RCC 7860 (cell line): ENCODE results near the gene GH1.
"Not testable (repeated sequence)": the region's sequence is repeated elsewhere in the genome, so short reads cannot be mapped to it uniquely, and the experiment has no call there.

Experiments
- DNase-seq: peaks from one replicate; pipeline ENCODE4 v3.0.0-alpha.2; 2015; ENCODE audit warnings: low spot score
- FAIRE-seq: peaks from 2 replicates; lab custom pipeline; 2012; peaks lifted over from hg19 to GRCh38; lab: Jason Lieb, UNC

The GH1 gene

DNA sequence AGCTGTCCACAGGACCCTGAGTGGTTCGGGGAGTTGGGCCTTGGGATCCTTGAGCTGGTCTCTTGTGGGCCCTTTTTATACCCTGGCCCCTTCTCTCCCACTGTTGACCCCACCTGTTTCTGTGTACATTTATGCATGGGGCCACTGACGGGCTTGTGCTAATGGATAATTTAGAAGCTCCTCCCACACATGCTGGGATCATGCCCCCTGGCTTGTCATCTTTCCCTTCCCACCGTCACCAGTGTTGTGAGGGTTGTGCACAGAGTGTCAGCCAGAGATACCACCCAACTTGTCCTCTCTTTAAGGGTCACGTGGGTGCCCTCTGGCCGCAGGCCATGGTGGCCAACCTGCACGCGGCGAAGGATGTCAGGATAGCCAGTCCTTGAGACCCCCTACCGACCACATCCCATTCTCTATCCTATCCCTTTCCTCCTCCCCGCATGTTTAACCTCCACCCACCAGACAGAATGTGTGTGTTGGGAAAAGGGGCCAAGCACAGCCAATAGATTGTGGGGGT, at the start of gene GH1:
GH1 (minus strand) TSS at position 51 of the 517 bp plus-strand sequence. CDS start 63 bp downstream, outside the sequence.
- DNase-seq, FAIRE-seq: not testable (repeated sequence)

DNA sequence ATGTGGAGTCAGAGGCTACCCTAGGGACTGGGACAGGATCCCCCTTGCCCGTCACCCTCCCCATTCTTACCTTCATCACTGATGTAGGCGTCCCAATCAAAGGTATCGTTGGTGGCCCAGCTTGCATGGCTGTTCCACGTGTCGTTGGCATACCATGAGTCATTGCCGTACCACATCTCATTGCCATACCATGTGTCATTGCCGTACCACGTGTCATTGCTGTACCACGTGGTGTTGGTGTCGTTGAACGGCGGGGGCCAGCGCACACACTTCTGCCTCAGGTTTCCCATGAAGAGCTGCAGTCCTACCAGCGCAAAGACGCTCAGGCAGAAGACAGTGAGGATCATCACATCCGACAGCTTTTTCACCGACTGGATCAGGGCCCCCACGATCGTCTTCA, 49.3 kb upstream of the GH1 start:
- FAIRE-seq (no peak), DNase-seq (peak; percentile 11)

DNA sequence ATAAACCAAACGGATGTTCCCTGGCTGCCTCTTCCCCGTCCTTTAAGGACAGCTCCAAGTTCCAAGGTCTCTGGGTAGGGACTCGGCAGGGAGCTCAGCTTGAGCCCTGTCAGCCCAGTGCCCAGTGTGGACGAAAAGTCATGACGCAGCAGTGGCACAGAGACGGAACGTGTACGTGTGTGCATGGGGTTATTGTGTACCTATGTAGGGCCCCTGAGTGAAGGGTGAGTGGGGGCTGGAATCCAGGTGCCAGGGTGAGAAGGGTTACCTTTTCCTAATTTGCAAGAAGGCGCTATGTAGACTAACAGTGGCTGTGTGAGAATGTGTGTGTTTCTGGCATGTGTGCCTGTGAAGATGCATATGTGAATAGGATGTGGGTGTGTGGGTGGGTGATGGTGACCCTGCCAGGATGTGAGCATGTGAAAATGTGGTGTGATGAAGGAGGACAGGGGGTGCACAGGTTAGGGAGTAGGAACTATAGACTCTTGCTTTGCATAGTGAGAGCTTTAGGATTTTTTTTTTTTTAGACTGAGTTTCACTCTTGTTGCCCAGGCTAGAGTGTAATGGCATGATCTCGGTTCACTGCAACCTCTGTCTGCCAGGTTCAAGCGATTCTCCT, 48.1 kb upstream of the GH1 start:
- FAIRE-seq (no peak), DNase-seq (no peak)

DNA sequence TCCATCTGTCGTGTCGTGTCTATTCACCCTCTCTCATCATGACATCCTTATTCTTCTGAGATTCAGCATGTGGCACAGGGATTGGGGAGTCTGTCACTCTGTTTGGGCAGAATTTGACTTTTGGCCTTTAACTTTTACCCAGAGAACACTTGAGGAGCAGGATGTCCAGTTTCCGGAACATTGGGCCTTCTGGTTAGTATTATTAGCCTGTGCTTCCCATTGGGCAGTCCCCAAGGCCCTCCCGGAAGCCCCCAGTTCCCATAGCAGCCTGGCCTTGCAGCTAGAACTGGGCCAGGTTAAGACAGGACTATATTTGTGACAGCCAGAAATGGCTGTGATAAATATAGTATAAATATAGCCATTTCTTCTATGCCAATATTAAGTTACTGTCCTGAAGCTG, 44.5 kb upstream of the GH1 start:
- no peak for DNase-seq
- no peak for FAIRE-seq

DNA sequence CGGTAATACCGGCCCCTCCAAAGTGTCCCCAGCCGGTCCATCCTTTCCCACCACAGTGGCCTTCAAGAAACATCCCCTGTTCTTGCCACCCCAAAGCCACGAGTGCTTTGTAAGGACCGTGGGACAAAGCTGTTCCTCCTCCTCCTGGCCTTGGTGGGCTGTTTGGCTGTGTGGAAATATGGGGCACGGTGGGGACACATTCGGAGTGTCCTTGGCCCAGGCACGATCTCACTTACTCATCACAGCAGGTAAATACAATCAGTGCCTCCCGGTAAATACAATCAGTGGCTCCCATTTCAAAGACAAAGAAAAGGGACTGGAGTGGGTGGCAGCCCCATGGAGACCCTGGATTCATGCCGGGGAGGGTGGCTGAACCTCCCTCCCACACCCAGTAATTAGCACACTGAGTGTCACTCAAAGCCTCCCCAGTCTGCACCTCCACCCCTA, 43.7 kb upstream of the GH1 start:
- FAIRE-seq: no peak
- DNase-seq: no peak

DNA sequence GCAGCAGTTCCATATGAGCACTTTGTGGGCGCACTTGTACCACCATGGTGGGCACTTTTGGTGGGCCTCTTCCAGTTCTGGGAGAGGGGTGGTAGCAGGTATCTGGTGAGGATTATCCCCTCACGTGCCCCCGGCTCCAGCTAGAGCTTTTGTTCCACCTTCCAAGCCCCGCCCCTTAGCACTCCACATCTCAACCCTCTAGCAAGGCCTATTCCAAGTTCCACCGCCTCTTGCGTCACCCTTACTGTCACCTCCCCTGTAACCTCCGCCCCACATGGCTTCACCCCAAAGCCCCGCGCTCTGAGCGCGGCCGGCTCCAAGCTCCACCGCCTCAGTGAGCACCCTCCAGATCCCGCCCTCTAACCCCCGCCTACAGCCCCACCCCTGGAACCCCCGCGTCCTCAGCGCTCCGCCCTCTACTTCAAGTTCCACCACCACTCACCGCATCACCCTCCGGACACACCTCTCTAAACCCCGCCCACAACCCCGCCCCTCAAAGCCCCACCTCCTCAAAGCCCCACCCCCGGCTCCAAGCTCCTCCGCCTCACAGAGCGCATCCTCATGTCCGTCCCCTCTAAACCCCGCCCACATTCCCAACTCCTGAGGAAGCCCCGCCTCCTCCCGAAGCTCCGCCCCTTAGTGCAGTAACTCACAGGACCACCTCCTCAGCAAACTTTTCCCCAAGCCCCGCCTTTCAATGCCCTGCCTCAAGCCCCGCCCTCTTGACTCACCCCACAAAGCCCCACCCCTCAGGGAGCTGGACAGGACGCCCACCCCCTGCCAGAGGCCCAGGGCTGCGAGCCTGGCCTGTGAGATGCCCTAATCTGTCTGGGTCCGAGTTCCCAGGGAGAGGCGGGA, 42.9 kb upstream of the GH1 start:
- FAIRE-seq (no peak), DNase-seq (no peak)

DNA sequence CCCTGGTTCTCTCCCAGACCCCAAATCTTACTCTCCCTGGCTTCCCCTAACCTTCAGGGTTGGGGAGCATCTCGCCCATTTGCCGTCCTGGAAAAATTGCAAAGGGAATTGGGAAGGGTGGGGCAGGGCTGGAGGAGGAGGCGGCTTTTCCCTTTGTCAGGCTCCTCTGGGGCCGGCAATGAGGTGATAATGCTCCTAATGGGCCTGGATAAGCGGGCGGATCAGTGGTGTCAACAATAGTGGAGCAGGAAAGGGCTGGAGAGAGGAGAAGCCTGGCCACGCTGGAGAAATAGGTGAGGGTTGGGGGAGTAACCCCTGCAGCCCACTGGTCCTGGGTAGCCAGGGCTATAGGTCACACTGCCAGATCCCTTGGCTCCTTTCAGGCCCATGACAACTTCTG, 41.8 kb upstream of the GH1 start:
- DNase-seq (no peak), FAIRE-seq (no peak)

DNA sequence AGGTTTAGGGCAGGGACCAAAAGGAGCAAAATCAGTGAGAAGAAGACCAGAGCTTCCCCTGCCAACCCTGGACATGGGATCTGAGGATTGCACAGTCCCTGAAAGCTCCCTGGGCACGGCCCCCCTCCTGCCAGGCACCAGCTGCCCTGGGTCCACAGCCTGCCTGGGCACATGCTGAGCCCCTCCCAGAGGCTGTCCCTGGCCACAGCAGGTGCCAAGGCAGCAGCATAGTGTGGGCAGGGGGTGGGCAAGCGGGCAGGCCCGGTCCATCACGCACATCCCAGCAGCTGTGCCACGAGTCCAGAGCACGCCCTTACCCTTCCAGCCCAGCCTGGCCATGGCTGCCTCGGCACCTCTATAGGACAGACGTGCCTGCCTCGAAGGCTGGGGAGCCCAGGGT, 41.4 kb upstream of the GH1 start:
- DNase-seq (no peak), FAIRE-seq (no peak)

DNA sequence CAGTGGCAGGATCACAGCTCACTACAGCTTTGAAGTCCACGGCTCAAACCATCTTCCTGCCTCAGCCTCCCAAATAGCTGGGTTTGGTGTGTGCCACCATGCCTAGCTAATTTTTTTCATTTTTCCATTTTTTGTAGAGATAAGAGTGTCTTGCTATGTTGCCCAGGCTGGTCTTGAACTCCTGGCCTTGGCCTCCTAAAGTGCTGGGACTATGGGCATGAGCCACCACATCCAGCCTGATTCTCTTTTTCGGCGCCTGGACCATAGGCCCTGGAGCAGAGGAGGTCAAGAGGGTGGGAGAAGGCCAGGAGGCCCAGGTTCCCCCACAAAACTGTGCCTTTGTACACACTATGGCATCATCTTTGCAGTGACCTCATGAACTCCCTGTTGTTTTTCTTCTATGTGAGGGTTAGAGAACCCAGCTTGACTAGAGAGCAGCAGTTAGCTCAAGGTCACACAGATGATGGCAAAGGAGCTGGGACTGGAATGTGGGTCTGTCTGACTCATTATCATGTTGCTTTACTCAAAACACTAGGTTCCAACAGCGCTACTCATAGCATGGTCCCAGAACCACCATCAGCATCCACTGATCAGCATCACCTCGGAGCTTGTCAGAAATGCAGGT, 37.8 kb upstream of the GH1 start:
- no peak for FAIRE-seq
- no peak for DNase-seq

DNA sequence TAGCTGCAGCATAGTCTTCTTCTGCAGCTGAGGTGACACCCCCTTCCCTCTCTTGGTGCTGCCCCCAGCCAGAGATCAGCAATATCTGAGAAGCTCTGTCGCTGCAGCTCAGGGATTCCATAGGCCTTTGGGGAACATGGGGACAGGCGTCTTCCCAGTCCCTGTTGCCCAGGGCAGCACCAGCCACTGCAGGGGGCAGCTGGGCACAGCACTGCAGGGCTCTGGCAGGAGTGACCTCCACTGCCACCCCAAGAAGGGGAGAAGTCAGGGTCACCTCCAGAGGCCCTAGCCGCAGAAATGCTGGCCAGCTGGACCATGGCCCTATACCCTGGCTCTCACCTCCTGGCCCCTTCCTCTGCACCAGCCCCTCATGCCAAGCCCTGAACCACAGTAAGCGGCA, 37.2 kb upstream of the GH1 start:
- FAIRE-seq (no peak), DNase-seq (no peak)

DNA sequence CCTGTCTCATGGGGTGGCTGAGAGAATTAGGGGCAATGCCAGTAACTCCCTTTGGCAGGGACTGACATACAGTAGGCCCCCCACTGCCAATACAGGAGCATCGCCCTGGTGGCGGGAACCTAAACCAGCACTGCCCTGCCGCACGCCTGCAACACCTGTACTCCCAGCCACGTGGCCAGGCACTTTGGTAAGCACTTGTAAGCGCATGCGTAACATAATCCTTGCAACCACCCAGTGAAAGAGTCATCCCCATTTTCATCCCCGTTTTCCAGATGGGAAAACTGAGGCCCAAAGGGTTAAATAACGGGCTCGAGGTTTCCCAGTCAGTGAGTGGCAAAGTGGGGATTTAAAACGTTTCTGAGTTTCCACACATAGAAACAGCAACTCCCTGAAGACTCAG, 36.6 kb upstream of the GH1 start:
- DNase-seq: no peak
- FAIRE-seq: no peak

DNA sequence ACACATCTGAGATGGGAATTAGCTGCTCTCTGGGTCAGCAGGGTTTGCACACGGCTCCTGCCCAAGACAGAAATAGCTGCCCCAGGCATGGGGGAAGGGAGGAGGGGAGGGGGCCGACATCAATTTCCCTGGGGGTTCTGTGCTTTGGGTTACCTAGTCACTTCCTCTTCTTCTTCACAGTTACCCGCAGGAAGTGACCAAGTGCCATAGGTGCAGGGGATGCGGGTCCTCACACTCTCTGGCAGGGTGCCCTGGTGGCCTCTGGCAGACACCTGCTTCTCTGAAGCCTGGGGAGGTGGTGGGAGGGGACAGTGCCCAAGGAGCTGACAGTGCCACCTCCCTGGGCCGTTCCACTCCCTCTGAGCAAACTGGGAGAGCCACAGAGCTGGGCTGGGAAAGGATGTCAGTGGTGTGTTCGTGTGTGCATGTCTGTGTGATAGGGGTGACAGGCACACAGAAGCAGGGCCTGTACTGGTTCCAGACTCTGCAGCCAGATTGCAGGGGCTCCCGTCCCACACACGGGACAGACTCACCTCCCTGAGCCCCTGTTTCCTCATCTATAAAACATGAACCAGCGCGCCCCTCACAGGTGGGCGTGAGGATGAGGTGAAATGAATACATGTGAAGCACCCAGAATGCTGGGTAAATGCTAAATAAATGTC, 35.9 kb upstream of the GH1 start:
- DNase-seq (no peak), FAIRE-seq (no peak)

DNA sequence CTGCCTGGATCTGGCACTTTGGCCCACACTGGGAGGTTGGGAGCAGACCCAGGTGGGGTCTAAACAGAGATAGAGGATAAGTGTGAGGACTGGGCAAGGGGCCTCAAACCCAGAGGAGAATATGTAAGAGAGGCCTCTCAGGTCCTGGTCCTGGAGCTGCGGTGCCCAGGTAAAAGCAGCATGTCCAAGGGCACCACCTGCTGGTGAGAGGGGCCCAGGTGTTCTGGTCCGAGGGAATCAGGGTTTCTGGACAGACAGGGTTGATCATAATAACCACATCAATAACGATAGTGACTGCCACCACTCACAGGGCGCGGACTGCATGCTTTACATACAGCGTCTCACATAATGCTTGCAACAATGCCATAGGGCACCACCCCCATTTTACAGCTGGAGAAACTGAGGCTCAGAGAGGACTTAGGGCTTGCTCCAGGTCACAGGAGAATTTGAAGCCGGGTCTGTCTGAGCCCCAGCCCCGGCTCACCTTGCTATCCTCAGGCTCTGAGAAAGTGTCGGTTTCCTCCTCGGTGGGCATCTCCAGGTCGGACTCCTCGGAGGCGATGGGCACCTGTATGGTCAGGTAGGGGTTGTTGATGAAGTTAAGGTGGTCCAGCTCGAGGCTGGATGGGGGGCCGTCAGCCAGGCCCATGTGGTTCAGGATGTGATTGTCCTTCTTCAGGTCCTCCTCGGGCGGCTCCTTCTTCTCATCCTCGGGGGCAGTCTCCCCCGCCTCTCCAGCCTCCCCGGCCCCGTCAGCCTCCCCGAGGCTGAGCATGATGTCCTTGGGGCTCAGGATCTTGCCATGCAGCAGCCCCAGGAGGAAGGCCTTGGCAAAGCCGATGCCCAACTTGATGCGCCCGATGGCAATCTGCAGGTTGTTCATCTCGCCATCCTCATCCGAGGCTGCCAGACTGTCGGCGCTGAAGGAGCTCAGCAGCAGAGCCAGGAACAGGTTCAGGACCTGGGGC, 32.6 kb upstream of the GH1 start:
- DNase-seq: no peak
- FAIRE-seq: no peak

DNA sequence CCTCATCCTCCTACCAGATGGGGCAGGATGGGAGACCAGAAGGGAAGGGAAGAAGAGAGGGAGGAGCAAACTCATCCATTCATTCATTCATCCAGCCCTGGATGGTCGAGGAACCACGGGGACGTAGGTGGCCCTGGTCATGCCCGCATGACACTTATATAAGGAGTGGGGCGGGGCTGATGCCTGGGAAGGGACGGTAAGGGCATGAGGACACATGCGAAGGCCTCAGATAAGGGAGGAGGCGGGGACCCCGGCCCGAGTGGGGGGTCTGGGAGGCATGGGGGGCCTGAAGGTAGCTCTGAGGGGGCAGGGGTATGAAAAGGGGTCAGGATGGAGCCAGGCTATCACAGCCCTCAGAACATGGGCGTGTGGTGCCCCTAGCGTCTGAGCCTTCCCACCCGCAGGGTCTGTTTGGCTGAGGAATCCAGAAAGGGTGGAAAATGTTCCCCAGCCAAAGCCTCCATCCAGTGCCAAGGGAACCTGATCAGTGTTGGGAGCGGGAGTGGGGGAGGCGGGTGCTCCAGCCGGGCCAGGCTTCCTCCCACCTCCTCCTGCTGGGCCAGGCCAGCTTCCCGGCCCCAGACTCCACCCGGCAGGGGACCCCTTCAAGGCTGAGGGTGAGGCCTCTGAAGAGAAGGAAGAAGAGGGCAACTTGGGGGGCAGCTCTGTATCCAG, 31.1 kb upstream of the GH1 start:
- FAIRE-seq: no peak
- no peak for DNase-seq

DNA sequence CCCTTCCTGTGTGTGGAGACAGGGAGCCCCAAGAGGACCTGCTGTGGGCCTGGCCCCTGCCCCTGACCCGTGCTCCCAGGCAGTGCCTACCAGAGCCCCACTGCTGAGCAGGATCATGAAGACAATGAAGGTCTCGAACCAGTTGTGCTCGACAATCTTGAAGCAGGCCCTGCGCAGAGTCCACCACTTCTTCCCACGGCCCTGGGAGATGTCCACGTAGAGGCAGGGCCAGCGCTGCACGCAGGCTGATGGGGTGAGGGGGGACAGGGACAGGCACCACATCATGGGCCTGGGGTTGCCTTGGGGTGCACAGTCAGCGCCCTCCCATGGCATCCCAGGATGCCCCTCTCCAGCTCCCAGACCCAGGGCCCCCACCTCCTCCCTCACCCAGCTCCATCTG, 29.9 kb upstream of the GH1 start:
- FAIRE-seq (no peak), DNase-seq (no peak)

DNA sequence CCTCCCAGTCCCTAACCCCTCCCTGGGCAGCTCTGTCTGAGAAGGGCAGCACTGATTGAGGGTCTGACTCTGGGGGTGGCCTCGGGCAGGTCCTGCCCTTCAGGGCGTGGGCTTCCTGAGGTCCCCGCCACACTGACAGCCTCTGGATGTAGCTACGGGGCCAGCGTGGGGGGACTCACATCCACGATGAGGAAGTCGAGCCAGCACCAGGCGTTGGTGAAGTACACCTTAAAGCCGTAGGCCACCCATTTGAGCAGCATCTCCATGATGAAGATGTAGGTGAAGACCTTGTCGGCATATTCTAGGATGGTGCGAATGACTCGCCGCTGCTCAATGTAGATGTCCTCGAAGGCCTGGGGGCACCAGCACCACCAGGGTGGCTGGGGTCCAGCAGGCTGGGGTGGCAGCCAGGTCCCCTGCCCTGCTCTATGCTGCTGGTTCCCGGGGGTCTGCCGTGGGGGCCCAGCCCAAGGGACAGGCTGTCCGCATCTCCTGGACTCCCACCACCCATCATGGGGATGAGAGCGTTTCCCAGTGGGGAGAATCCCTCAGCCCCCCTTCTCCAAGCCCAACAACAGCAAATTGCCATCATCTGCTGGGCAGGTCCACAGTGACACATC, 29.2 kb upstream of the GH1 start:
- no peak for DNase-seq
- FAIRE-seq: no peak

DNA sequence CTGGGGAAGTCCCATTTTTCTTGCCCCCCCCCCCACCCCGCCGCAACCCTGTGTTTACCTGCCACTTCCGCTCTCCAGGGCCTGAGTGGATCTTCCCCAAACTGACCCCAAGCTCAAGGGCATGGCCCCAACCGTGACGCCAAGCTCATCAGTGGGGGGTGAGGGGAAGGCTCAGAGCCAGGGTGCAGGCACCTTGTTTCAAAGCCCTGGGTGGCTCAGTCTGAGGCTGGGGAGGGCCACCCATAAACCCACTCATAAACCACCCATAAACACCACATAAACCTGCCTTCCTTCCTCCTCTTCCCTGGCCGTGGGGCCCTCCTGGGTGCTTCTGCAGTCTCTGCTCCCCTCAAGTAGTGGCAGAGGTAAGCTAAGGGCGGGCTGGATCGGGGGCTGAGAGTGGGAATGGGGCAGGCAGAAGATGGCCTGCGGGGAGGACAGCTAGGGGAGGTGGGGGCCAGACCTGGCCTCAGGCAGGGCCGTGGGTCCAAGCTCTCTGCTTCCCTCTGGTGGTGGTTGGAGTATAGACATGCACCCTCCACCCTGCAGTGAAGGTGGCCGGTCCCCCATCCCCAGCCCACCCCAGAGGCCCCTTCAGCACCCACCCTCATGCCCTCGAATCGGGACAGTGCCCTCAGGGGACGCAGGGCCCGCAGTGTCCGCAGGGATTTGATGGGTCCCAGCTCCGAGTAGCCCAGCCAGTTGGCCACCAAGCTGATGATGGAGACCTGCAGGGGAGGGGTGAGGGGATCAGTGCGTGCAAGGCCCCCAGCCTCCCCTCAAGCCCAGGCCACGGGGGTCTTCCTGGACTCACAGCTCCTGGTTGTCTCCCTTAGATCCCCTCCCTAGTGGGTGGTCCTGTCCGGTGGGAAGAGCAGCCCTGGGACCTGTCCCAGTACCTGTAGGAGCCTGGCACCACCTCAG, 28.1 kb upstream of the GH1 start:
- DNase-seq (peak; percentile 16), FAIRE-seq (no peak)
